Endothelial cell of umbilical vein (primary cell): ENCODE measurements around the gene LUZP2.

ENCODE experiments used
- FOS ChIP-seq: IDR thresholded peaks from 2 replicates; pipeline ENCODE4 v1.6.1; 2011; ENCODE audit warnings: mild to moderate bottlenecking, low read length, moderate library complexity, borderline replicate concordance; ENCODE audit not compliant: insufficient read depth
- GATA2 ChIP-seq: IDR thresholded peaks from 2 replicates; pipeline ENCODE4 v1.7.0; 2011; ENCODE audit warnings: low read depth, mild to moderate bottlenecking, moderate library complexity, mixed read lengths, low read length; ENCODE audit not compliant: insufficient read length, insufficient read depth
- JUN ChIP-seq: IDR thresholded peaks from 2 replicates; pipeline ENCODE4 v1.6.1; 2011; ENCODE audit warnings: borderline replicate concordance, low read depth; ENCODE audit not compliant: insufficient read length, insufficient read depth
- MYC ChIP-seq: IDR thresholded peaks from one replicate; pipeline ENCODE4 v1.6.1; 2011; ENCODE audit warnings: mild to moderate bottlenecking, low read depth, low read length
- POLR2A ChIP-seq: IDR thresholded peaks from 2 replicates; pipeline ENCODE4 v1.6.1; 2012; ENCODE audit warnings: low read depth, mild to moderate bottlenecking, control low read depth, low read length
- POLR2AphosphoS5 ChIP-seq: IDR thresholded peaks from 2 replicates; pipeline ENCODE4 v1.6.1; 2012; ENCODE audit warnings: low read depth, mild to moderate bottlenecking, control low read depth, low read length, moderate library complexity; ENCODE audit not compliant: insufficient read depth
- TF ChIP-seq, protein P1 (sequence below), 2 donors: IDR thresholded peaks; 1 replicate in 1 of 2; 2 replicates in 1 of 2; pipeline ENCODE4 v1.5.1; 2011; ENCODE audit warnings: low read length in 2 of 2, mild to moderate bottlenecking in 2 of 2, moderate library complexity in 2 of 2, control low read depth in 1 of 2, inconsistent platforms in 1 of 2, low read depth in 1 of 2; ENCODE audit not compliant: insufficient read depth in 1 of 2; ENCODE audit errors: extremely low read depth in 1 of 2
- TF ChIP-seq, protein P2 (sequence below): IDR thresholded peaks from 2 replicates; pipeline ENCODE4 v1.6.1; 2011; ENCODE audit not compliant: insufficient read depth, insufficient read length

DNA sequence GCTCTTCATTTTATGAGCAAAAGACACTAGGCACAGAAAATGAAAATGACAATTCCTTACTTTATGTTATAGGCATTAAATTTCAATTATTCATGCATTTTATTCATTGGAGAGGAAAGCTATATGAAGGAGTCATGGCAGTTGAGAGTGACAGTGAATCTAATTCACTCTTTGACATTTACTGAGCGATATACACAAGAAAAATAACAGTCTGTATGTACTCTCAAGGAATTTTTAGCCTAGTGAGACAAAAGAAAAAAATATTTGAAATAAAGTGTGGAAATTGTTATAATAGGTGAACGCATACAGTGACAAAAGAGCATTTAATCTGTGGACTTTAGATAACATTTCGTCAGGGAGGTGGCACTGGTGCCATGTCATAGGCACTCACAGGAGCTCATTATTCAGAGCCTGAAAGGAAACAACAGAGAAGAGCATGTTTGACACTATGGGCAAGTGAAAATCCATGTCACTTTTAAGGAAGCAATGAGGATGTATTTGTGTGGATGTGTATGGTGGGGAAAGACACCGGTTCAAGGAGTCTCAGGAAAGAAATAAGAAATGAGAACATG is 323.1 kb downstream of the LUZP2 start:
- no peak for TF ChIP-seq POLR2A
- TF ChIP-seq, protein P1, sequence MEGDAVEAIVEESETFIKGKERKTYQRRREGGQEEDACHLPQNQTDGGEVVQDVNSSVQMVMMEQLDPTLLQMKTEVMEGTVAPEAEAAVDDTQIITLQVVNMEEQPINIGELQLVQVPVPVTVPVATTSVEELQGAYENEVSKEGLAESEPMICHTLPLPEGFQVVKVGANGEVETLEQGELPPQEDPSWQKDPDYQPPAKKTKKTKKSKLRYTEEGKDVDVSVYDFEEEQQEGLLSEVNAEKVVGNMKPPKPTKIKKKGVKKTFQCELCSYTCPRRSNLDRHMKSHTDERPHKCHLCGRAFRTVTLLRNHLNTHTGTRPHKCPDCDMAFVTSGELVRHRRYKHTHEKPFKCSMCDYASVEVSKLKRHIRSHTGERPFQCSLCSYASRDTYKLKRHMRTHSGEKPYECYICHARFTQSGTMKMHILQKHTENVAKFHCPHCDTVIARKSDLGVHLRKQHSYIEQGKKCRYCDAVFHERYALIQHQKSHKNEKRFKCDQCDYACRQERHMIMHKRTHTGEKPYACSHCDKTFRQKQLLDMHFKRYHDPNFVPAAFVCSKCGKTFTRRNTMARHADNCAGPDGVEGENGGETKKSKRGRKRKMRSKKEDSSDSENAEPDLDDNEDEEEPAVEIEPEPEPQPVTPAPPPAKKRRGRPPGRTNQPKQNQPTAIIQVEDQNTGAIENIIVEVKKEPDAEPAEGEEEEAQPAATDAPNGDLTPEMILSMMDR (IDR thresholded peaks at IDR 0.05; ENCODE audit: extremely low read depth in 1 of 2, insufficient read depth in 1 of 2, low read depth in 1 of 2, low read length in 2 of 2): no peak
- TF ChIP-seq MYC: no peak
- no peak for TF ChIP-seq POLR2AphosphoS5
- TF ChIP-seq JUN: no peak
- TF ChIP-seq FOS: no peak
- TF ChIP-seq, protein P2, sequence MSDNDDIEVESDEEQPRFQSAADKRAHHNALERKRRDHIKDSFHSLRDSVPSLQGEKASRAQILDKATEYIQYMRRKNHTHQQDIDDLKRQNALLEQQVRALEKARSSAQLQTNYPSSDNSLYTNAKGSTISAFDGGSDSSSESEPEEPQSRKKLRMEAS: no peak
- no peak for TF ChIP-seq GATA2
